Nephron progenitor cell (in vitro differentiated cells): ENCODE results near the gene EPHB1.

Experiments
- DNase-seq: peaks from one replicate; pipeline ENCODE4 v3.0.0; 2021
- H3K27ac Mint-ChIP-seq: 2 replicates; pipeline ENCODE4 v1.8.0; 2021; ENCODE audit warnings: mild to moderate bottlenecking, moderate library complexity, mixed read lengths
- H3K27me3 Mint-ChIP-seq: 2 replicates; pipeline ENCODE4 v1.8.0; 2021; ENCODE audit warnings: mild to moderate bottlenecking, low read depth, mixed read lengths; ENCODE audit not compliant: poor library complexity
- H3K36me3 Mint-ChIP-seq: 2 replicates; pipeline ENCODE4 v1.8.0; 2021; ENCODE audit warnings: low read depth, mixed read lengths
- H3K4me1 Mint-ChIP-seq: 2 replicates; pipeline ENCODE4 v1.8.0; 2021; ENCODE audit warnings: mixed read lengths
- H3K4me3 Mint-ChIP-seq: 2 replicates; pipeline ENCODE4 v1.8.0; 2021; ENCODE audit warnings: mild to moderate bottlenecking, moderate library complexity, mixed read lengths
- H3K9me3 Mint-ChIP-seq: 2 replicates; pipeline ENCODE4 v1.8.0; 2021; ENCODE audit warnings: mild to moderate bottlenecking, moderate library complexity, mixed read lengths
- TF ChIP-seq, protein P1 (sequence below): fragments of 200-600 bp; sonication (generic); IDR thresholded peaks from 2 replicates; pipeline ENCODE4 v1.5.0; 2021; ENCODE audit warnings: antibody characterized with exemption

Gene EPHB1

GRCh38 chr3:134824791-134825190 lies 29.7 kb downstream of the EPHB1 start:
- Mint-ChIP-seq H3K36me3 (no peaks in the 10 kb centered on the region), H3K27ac (no peak overlapping the region), H3K4me1 (peaks cover 41% of the 10 kb centered on the region), H3K27me3 (peaks cover 49% of the 10 kb centered on the region), H3K4me3 (no peak overlapping the region), H3K9me3 (no peaks in the 10 kb centered on the region)
- TF ChIP-seq, protein P1, sequence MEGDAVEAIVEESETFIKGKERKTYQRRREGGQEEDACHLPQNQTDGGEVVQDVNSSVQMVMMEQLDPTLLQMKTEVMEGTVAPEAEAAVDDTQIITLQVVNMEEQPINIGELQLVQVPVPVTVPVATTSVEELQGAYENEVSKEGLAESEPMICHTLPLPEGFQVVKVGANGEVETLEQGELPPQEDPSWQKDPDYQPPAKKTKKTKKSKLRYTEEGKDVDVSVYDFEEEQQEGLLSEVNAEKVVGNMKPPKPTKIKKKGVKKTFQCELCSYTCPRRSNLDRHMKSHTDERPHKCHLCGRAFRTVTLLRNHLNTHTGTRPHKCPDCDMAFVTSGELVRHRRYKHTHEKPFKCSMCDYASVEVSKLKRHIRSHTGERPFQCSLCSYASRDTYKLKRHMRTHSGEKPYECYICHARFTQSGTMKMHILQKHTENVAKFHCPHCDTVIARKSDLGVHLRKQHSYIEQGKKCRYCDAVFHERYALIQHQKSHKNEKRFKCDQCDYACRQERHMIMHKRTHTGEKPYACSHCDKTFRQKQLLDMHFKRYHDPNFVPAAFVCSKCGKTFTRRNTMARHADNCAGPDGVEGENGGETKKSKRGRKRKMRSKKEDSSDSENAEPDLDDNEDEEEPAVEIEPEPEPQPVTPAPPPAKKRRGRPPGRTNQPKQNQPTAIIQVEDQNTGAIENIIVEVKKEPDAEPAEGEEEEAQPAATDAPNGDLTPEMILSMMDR = no peak
- DNase-seq = peak; percentile 10

- no peak for DNase-seq
- TF ChIP-seq, protein P1 = no peak
- Mint-ChIP-seq H3K27me3 (peaks cover 40% of the 10 kb centered on the region), H3K4me1 (peaks cover 34% of the 10 kb centered on the region), H3K4me3 (no peak overlapping the region), H3K27ac (no peak overlapping the region), H3K9me3 (no peaks in the 10 kb centered on the region), H3K36me3 (no peaks in the 10 kb centered on the region)
Measured at GRCh38 chr3:134827213-134827612, 32.2 kb downstream of the EPHB1 start.

GRCh38 chr3:134829721-134830120 lies 34.7 kb downstream of the EPHB1 start:
- Mint-ChIP-seq H3K27ac (no peak overlapping the region), H3K9me3 (no peaks in the 10 kb centered on the region), H3K36me3 (no peaks in the 10 kb centered on the region), H3K27me3 (peaks cover 39% of the 10 kb centered on the region), H3K4me1 (peaks cover 12% of the 10 kb centered on the region), H3K4me3 (no peak overlapping the region)
- TF ChIP-seq, protein P1 = no peak
- DNase-seq = no peak

- Mint-ChIP-seq H3K9me3 (no peaks in the 10 kb centered on the region), H3K4me3 (no peak overlapping the region), H3K4me1 (no peaks in the 10 kb centered on the region), H3K27ac (no peak overlapping the region), H3K36me3 (no peaks in the 10 kb centered on the region), H3K27me3 (peaks cover 22% of the 10 kb centered on the region)
- TF ChIP-seq, protein P1 = no peak
- DNase-seq = no peak
Measured at GRCh38 chr3:134832585-134832984, 37.5 kb downstream of the EPHB1 start.

DNA sequence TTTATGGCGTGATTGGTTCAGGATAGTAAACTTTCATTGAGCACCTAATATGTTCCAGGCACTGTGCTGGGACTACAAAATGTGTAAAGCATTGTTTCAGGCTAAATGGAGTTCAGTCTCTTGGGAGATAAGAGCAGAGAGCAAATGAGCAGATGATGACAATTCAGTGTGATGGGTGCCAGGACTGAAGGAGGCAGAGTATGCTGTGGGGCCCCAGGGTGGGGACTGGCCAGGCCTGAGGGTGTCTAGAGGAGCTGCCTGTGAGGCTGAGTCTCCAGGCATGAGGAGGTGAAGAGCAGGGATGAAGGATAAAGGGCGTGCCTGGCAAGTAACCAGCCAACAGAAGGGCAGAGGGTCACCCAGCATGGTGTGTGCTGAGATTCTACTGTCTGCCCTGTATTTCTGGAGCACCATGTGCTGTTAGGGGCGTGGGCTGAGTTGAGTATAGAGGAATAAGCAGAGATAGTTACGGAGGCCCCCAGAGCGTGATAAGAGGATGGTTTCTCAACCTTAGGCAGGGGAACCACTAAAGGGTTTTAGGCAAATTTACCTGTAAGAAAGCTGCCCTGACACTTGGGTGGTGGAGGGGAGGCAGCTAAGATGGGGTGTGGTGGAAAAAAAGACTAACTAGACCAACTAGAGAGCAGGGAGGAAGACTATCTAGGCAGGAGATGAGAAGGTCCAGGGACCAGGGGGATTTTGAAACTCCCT lies 38.5 kb downstream of the EPHB1 start:
- H3K4me1 Mint-ChIP-seq = no peaks in the 10 kb centered on the region
- no peak overlapping the region for H3K4me3 Mint-ChIP-seq

More for the DNA sequence above, 38.5 kb downstream of the EPHB1 start:
- DNase-seq = no peak
- Mint-ChIP-seq H3K9me3 (no peaks in the 10 kb centered on the region), H3K27me3 (peaks cover 16% of the 10 kb centered on the region), H3K27ac (no peak overlapping the region), H3K36me3 (no peaks in the 10 kb centered on the region)
- TF ChIP-seq, protein P1 = no peak
